Ecto neural progenitor cell (in vitro differentiated cells): Measurements from ENCODE around the gene POU2AF3.
"Not testable (repeated sequence)": the region's sequence is repeated elsewhere in the genome, so short reads cannot be mapped to it uniquely, and the experiment has no call there.

ENCODE experiments used
- DNase-seq: peaks from one replicate; pipeline ENCODE4 v3.0.0-alpha.2; 2018; ENCODE audit warnings: low spot score

The POU2AF3 gene

DNA sequence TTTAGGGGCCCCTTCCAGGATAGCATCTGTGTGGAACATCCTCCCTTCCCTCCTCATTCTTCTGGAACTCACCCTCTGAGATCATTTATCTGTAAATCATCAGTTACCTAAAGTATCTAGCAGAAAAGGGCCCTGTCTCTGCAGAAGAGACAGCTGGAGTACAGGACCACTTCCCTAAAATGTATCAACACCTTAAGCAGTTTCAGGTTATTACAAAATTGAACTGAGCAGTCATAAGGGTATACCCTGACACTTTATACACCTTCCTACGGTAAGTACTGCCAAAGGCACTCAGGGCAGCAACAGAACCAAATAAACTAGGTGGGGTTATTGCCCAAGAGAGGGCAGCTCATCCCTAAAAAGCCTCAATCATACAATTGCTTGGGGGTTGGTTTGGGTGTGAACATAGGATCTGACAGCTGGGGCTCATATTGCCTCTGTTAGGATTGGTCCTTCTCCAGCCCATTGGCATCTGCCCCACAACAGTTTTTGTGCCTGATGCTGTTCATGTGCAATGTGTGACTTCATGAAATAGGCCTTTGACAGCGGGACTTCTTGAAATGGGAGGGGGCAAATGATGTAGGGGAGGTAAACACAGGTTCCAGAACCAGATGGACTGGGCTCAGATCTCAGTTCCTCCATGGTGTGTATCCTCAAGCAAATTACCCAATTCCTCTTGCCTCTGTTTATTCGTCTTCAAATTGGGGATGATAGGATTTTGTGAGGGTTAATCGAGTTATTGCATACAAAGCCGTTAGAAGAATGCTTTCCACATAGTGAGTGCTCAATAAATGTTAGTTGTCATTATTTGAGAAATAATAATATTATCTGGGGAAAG lies 2.9 kb downstream of the POU2AF3 start:
- DNase-seq: no peak

DNA sequence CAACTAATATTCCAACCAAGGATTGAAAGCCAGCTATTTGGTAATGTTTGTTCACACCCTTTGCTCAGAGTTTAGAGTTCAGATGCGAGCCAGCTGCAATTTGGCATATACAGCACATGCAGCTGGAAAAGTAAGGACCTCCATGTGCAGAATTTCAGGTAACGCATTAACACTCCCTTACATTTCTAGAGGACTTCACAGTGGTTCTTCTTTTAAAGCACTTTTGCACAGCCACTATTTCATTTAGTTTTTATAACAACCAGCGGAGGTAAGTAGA lies 3.4 kb downstream of the POU2AF3 start:
- DNase-seq: no peak

- no peak for DNase-seq
Measured at GRCh38 chr11:111302298-111302697, 4.0 kb downstream of the POU2AF3 start.

DNA sequence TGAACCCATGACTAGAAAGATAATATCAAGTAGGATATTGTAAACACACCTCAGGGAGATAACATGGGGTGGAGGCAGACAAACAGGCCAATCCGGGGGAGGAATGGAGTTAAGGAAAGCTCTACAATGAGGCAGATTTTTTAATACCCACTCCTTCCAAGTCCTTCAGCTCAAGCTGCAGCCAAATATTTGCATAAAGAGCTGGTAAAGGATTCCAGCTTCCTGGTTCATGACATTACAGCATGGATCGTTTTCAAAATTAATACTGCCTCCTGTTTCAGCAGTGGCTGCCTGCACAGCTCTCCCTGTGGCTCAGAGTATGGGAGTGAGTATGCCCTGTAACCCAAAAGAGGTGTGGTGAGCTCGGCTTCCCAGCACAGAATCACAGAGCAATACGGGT lies 5.1 kb downstream of the POU2AF3 start:
- DNase-seq: no peak

GRCh38 chr11:111305162-111305802 lies 6.9 kb downstream of the POU2AF3 start:
- DNase-seq: no peak

DNA sequence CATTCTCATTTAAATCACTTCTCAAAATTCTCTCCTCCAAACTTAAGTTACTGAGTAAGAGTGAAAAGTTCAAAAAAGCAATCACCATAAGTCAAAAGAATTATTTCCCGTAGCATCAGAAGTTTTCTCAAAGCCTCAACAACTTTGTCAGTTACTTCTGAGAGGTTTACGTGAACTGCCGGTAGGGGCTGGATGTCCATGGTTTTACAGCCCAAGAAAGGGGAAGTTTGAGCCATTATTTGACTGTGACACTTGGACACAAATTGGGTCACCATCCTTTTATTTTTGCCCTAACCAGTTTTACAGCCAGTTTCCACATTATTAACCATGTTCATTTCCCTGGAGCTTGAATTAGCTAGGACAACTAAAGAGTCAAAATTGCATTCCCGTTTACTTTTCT lies 7.5 kb downstream of the POU2AF3 start:
- no peak for DNase-seq

DNA sequence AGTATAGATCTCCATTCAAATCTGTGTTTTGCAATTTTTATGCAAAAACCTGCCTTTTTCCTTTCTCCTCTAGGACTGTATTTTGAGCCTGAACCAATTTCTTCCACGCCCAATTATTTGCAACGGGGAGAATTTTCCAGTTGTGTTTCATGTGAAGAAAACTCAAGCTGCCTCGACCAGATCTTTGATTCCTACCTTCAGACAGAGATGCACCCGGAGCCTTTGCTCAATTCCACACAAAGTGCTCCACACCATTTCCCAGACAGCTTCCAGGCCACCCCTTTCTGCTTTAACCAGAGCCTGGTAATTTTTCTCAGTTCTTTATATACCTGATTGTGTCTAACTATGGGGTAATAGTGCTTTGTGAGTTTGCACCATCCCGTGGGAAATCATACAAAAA lies 8.0 kb downstream of the POU2AF3 start:
- DNase-seq: no peak

DNA sequence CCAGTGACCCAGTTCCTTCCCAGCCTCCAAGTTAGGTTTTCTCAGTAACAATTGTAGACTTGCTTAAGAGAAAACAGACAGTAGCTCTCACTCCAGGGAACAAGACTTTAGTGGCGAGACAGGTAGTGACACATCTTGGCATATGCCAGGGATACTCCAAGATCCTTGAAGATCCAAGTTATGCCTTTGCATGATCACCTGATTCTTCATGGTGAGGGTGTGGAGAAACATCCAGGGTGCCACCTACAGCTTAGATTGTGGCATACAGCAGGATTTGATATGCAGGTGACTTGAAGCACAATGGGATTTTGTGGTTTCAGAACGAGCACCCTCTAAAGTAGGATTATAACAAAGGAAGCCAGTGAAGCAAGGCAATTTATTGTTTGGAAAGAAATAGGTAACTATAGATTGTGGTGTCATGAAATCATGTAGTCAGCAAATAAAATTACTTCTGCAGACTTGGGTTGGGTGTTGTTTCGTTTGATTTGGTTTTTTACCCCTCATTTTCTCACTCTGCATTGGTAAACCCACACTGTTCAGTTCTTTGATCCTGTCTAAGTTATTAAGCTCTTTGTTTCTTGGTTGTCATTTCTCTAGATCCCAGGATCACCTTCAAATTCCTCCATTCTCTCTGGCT lies 9.2 kb downstream of the POU2AF3 start:
- no peak for DNase-seq

GRCh38 chr11:111308140-111308539 lies 9.8 kb downstream of the POU2AF3 start:
- DNase-seq: no peak

DNA sequence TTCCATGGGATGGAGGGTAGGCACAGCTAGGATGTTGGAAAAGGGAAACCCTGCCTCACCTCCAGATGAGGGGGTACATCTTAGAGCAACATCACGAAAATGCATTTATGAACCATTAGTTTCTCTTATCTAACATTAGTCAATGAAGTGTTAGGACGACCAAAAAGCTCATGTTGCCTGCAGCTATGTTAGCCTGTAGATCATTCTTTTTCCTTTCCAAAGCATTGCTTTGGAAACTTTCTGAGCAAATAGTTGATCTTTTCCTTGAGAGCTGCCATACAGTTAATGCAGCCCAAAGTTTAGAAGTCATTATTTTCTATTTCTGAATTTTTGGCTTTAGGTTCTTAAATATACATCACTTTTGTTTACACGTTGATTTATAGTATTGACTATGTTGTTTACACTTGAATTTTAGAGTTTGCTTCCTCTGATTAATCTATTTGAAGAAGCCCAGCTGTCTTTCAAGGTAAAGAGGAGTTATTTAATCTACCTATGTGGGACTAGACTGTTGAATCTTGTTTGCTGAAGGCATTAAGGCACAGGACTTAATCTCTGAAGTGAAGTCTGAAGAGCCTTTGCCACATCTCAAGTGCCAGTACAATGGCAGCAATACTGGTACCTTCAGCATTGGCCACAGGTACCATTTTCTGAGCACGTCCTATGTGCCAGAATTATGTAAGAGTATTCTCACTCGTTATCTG lies 11.0 kb downstream of the POU2AF3 start:
- DNase-seq: no peak

DNA sequence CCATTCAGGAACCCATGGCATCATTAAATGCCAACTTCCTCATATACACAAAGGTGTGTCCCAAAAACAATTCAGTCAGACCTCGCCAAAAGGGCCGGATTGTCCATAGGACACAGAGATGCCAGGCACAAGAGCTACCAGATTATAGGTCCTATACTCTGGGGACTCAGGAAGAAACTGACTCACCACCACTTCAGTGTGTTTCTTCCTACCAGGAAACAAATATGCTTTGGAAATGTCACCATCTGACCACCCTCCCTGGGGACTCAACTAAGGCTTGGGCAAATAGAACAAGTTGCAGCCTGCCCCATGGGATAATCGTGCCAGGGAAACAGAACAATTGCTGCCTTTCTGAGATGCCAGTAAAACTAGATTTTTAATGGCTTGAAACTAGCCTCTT lies 11.7 kb downstream of the POU2AF3 start:
- DNase-seq: no peak

DNA sequence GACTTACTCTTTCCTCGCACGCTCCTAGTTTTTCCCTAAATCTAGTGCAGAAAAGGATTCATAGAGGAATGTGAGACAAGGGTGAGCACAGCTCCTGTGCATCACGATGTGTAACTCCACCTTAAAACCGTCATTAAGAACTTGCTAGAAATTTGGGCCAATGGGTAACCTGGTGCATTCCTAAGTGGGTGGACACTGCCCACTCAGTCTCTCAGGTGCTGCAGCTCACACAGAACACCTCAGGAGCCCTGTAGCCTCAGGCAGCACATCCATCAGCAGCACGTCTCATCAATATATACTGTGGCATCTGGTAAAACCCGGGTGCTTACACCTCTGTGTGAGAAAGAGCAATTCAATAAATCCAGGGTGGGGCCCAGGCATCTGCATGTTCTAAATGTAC lies 12.4 kb downstream of the POU2AF3 start:
- DNase-seq: no peak

DNA sequence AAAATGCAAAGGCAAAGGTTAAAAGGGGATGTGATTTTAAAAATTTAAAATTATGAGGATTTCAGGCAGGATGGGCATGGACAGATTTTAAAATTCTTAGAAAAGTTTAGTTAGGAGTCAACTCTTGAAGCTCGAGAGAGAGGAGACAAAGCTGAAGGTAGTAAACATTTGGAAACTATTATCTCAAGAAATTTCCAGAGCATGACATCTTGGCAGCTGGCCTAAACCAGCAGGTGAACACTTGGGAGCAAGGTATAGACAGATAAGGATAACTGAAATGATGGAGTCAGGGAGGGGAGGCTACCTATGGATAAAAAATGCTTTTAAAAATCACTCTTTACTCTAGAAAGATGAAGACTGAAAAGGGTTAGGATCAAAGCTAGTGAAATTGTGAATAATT lies 13.7 kb downstream of the POU2AF3 start:
- DNase-seq: no peak

- no peak for DNase-seq
Measured at GRCh38 chr11:111319296-111319695, 20.9 kb downstream of the POU2AF3 start.

DNA sequence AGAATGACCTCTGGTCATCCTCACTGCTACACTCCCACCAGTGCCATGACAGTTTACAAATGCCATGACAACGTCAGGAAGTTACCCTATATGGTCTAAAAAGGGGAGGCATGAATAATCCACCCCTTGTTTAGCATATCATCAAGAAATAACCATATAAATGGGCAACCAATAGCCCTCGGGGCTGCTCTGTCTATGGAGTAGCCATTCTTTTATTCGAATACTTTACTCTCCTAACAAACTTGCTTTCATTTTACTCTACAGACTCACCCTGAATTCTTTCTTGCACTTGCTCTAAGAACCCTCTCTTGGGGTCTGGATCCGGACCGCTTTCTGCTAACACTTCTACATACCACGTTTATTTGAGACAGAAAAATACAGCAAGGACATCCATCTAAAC lies 21.9 kb downstream of the POU2AF3 start:
- DNase-seq: not testable (repeated sequence)

DNA sequence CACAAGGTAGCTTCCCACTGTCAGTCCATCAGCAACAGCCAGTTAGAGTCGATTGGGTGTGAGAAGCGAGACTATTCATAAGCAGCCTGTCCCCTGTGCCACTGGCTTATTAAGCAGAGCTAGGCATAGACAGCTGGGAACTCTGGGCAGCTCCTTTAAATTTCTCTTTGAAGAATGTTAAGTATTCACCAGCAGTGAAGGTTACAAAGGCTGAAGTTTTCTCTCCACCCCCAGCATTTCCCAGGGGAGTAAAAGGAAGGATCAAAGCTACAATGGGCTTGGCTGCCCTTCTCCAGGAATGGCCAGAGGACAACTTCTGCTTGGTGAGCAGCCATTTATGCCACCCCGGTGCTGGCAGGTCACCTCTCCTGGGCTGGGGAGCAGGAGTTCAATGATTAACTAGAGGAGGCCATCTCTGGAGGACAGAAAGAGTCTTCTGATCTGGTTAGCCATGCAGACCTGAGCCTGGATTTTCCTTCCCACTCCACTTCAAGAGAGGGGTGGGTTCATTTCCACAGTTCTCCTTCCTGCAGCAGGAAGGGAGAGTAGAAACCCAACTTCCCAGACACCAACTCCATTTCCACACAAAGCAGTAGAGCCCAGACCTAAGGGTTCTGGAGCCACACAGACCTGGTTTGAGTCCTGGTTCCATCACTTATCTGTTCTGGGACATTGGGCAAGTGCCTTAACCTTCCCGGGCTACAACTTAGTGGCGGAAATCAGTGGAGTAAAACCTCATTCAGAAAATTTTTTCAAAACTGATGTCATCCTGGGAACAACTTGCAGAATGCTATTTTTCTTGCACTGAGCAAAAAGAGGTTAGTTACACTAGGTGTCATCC lies 22.6 kb downstream of the POU2AF3 start:
- no peak for DNase-seq

DNA sequence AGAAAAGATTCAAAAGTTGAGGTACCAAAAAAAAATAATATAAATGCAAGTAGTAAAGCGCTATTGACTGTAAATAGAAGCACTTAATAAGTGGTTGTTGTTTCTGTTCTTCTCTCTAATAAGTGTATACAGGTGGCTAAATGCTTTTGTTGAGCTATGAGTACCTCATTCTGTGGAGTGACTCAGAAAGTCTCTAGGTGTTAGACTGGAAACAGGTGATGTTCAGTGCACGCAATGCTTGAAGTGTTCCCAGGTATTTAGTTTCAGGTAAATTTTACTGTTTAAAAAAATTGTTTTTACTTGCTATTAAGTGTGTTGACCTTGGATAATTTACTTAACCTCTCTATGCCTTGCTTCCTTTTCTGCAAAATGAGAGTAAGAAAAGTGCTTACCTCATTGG lies 24.2 kb downstream of the POU2AF3 start:
- no peak for DNase-seq

DNA sequence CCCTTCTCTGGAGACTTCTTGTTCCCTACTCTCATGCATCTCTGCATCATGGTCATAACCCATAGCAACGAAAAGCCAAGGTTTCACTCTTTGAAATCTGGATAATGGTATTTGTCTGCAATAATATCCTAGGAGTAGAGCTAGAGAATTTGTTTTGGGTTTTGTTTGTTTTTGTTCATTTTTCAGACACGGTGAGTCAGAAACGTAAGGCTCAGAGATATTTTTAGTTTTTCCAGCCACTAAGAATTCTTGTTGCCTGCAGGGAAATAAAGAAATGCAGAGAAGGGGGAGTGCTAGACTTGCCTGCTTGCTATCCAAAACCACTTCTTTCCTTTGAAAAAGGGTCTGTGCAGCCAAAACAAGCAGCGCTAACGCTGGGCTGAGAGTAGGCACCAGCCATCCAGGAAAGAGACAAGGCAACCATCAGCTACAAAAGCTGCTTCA lies 26.0 kb downstream of the POU2AF3 start:
- DNase-seq: no peak

- no peak for DNase-seq
Measured at GRCh38 chr11:111325259-111325658, 26.9 kb downstream of the POU2AF3 start.

DNA sequence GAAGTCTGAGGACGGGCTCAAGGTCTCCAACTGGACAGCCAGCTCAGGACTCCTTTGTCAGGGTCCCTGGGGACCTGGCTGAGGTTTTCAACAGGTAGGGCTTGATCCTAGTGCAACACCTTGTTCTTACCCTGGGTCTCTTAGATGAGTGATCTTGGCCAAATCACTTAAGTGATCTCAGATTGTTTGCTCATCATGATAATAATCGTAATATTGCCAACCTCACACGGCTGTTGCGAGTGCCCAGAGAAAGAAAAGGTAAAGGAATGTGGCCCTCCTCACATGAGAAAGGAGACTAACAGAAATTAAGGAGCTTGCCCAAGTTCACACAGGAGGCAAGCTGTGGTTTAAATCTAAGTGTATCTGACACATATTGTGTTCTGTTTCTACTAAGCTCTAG lies 28.5 kb downstream of the POU2AF3 start:
- no peak for DNase-seq

DNA sequence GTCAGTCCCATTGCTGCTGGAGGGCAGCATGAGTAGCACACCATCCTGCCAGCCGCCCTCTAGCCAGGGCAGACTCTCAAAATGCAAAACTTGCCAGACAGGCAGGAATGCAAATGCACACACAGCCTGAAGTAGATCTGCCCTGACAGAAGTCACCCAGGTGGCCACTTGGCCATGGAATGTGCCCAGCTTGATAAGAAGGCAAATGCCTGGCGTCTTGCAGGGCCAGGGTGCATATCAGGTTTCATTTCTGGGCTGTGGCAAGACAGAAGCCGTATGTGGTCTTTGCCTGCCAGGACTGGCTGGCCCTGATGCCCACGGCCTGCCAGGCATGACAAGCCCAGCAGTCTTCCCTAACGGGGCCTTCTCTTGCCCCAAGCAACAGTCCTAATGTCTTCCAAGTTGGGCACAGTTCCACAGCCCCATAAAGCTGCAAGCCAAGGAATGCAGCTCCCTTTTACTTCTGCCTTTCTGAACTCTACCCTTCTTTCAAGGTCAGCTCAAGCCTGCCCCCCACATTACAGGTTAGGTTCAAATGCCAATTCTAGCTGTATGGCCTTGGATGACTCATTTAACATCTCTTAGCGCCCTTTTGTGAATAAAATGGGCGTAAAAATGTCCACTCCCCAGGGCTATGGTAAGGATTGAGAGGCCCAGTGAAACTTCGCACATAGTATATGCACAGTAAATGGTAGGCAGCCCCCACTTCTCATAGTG lies 29.7 kb downstream of the POU2AF3 start:
- DNase-seq: no peak
